T-helper 1 cell (primary cell): ENCODE results near the gene SMIM13.
"Not testable (repeated sequence)": the region's sequence is repeated elsewhere in the genome, so short reads cannot be mapped to it uniquely, and the experiment has no call there.

Experiments
- DNase-seq, 5 donors: peaks; one replicate each; pipeline ENCODE4 v3.0.0-alpha.2; 2012 to 2020

Gene SMIM13

GRCh38 chr6:11085758-11086435 lies 7.7 kb upstream of the SMIM13 start:
- no peak for DNase-seq

- DNase-seq, result not testable (repeated sequence)
These were observed 6.4 kb upstream of the SMIM13 start for GRCh38 chr6:11087141-11087812.

- DNase-seq, result no peak
These were observed 3.9 kb upstream of the SMIM13 start for GRCh38 chr6:11089695-11090094.

- not testable (repeated sequence) for DNase-seq
These were observed 2.5 kb upstream of the SMIM13 start for GRCh38 chr6:11091141-11091540.

- DNase-seq, result no peak
These were observed 812 bp upstream of the SMIM13 start for GRCh38 chr6:11092668-11093375.

- DNase-seq, result no peak
These were observed 333 bp upstream of the SMIM13 start for GRCh38 chr6:11093376-11093625.

GRCh38 chr6:11094411-11094851 lies 797 bp downstream of the SMIM13 start:
- DNase-seq, result peak in 4 of 5 donors; percentile 9 to 69 (median 19)

- no peak for DNase-seq
These were observed 1.3 kb downstream of the SMIM13 start for GRCh38 chr6:11094941-11095340.

- DNase-seq, result peak in 2 of 5 donors; percentile 6 to 25
These were observed 2.5 kb downstream of the SMIM13 start for GRCh38 chr6:11096109-11096508.

GRCh38 chr6:11097476-11097875 lies 3.8 kb downstream of the SMIM13 start:
- no peak for DNase-seq

- DNase-seq, result no peak
These were observed 4.4 kb downstream of the SMIM13 start for GRCh38 chr6:11098004-11098403.

- no peak for DNase-seq
These were observed 7.8 kb downstream of the SMIM13 start for GRCh38 chr6:11101417-11101816.

- DNase-seq, result no peak
These were observed 9.4 kb downstream of the SMIM13 start for GRCh38 chr6:11103065-11103464.

- no peak for DNase-seq
These were observed 15.1 kb downstream of the SMIM13 start for GRCh38 chr6:11108726-11109125.

- DNase-seq, result no peak
These were observed 17.5 kb downstream of the SMIM13 start, which contains the start of gene ERVFRD-1 for GRCh38 chr6:11110921-11111768. Gene ERVFRD-1 (minus strand): TSS chr6:11111725. CDS start chr6:11105310, 6,415 bp downstream.

- DNase-seq, result no peak
These were observed 18.3 kb downstream of the SMIM13 start for GRCh38 chr6:11111769-11112437.

GRCh38 chr6:11113038-11113437 lies 19.4 kb downstream of the SMIM13 start:
- no peak for DNase-seq

GRCh38 chr6:11115808-11116536 lies 22.3 kb downstream of the SMIM13 start:
- not testable (repeated sequence) for DNase-seq

- no peak for DNase-seq
These were observed 26.8 kb downstream of the SMIM13 start for GRCh38 chr6:11120271-11121005.

- DNase-seq, result no peak
These were observed 28.2 kb downstream of the SMIM13 start for GRCh38 chr6:11121851-11122250.

GRCh38 chr6:11122380-11122779 lies 28.7 kb downstream of the SMIM13 start:
- DNase-seq, result no peak
